ENCODE results near the gene DAZL.
A peak's percentile ranks its signal among the peaks of the same experiment; 100 is the strongest.

The DAZL gene

DNA sequence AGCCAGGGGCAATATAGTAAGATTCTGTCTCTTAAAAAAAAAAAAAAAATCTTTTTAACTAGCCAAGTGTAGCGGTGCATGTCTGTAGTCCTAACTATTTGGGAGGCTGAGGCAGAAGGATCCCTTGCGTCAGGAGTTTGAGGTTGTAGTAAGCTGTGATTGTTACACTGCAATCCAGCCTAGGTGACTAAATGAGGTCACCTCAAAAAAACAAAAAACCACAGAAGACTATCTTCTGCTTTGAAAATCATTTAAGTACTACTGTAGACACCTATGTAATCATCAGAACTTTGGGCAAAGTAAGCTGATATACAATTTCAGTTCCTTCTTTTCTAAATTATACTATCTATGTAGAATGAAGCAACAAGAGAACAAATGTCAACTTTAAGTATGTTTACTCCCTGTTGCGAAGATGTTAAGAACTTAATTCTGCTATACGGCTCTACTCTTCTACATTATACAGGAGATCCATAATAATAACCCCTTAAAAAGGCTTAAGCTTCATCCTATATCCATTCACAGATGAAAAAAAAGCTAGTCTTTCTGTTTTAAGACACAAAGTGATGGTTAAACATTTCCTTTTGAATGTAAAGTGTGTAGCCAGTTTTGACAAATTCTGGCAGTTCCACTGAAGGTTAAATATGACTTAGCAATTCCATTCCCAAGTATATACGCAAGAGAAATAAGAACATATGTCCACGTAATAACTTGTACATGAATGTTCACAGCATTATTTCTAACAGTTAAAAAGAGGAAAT is 15.2 kb downstream of the DAZL start:
- no peak for DNase-seq

- no peak for DNase-seq
Observed at GRCh38 chr3:16589120-16589519, 16.1 kb downstream of the DAZL start.

- no peak for DNase-seq
Observed at GRCh38 chr3:16587681-16588060, 17.6 kb downstream of the DAZL start.

DNA sequence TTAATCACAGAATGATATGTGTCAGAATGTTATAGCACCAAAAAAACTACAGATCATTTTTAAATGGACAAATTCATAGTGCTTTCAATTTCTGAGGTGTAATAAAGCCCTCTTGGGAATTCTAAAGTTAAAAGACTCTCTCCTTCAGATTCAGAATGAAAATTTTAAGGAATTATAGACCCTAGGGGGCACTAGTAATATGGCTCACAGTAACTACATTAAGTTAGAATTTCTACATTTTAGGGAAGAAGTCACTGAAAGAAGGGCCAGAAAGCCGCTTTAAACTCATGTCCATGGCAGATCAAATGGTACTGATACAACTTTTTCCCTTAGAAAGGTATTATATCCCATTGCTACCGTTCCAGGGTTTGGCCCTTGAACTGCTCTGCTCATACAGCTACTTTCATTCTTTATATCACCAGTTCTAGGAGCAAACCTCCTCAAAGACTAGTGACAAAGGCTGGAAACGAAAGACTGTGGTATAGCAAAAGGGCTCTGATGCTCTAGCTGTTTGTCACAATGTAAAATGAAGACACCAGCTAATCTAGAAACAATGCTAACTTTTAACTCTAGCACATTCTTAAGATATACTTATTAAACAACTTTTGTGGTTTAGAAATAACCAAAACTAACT is 18.1 kb downstream of the DAZL start:
- no peak for DNase-seq

- no peak for DNase-seq
Observed at GRCh38 chr3:16584880-16585279, 20.3 kb downstream of the DAZL start.

DNA sequence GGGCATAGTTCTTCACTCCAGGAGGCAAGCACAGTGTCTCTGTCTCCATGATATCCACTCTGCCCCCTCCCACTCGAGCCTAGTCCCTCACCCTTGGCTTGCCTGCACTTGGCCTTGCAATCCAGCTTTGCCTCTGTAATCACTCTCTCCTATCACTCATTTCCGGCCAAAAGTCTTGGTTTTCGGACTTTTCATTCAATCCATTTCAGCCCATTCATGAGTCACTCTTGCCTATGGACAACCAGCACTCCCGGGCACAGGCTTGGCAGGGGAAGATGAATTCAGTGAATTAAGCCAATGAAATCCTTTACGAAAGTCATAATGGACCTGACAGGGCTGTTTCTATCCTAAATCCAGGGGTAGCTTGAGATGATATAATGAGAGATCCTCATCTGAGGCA is 21.7 kb downstream of the DAZL start:
- no peak for DNase-seq

DNA sequence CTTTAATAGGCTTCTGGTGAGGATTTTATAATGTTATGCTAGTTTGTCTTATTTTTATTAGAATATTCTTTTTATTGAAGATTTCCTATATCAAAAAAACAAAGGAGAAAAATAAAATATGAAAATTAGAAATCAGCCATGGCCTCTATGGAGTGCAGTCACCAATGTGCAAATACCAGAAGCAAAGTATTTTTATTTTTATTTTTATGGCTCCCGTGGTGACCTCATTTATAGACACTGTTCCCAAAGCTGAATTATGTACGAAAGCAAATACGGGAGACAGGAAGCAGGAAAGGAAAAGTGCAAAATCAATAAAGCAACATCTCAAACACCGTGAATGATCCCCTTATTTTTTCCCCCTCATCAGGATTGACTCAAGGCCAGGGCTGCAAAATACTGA is 35.1 kb downstream of the DAZL start:
- DNase-seq: no peak

GRCh38 chr3:16568532-16568931 is 36.7 kb downstream of the DAZL start:
- no peak for DNase-seq

DNA sequence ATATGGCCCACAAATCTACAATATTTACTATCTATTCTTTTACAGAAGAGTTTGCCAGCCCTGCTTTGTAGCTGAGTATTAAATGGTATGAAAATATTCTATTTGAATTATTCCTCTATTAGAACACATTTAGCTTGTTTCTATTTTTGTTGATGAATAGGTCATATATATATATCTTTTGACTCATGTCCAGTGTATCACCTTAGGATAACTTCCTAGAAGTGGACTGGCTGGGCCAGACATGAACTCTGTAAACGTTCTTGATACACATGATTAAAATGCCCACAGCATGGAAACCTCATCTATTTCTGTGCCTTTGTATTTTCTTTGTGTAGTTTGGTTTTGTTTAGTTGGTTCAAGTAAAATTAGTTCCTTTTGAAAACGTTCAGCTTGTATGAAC is 37.1 kb downstream of the DAZL start:
- no peak for DNase-seq

- no peak for DNase-seq
Observed at GRCh38 chr3:16559653-16560365, 45.4 kb downstream of the DAZL start.

GRCh38 chr3:16554126-16554525 is 51.1 kb downstream of the DAZL start:
- DNase-seq: no peak

DNA sequence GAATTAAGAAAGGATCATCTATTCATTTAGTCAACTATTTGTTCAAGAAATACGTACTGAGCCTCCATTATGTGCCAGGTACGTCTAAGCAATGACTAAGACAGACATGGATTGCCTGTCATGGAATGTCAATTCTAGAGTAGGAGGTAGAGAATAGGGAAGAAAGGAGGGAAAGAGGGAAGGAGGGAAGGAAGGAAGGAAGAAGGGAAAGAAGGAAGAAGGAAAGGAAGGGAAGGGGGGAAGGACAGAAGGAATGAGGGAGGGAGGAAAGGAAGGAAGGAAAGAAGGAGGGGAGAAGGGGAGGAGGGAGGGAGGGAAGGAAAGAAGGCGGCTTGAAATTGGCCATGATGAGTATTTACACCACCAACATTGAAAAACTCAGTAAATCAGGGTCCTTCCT is 52.5 kb downstream of the DAZL start:
- DNase-seq: no peak

GRCh38 chr3:16551342-16551976 is 53.8 kb downstream of the DAZL start:
- no peak for DNase-seq

DNA sequence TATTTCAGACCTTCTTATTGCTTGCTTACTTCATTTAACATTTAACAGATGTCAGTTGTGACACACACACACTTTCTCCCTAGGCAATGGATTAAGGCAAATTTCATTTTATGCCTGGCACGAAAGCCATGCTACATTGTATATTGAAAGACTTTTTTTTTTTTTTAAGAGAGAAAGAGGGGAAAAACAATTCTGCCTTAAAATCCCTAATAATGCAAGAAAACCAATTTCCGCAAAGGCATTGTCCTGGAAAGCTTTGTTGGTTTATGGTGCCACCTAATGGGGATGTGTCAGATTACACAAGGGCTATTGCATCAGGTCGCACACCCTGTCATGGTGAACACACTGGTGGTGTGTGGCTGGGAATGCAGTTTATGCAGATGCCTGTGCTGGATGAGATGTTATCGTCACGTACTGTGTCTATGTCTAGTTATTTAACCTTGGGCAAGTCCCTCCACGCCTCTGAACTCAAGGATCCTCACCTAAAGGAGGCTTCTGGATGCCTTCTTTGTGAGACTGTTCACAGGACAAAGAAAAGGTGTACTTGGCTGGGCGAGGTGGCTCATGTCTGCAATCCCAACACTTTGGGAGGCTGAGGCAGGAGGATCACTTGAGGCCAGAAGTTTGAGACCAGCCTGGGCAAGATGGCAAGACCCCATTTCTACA is 54.4 kb downstream of the DAZL start:
- peak; percentile 72 for DNase-seq

GRCh38 chr3:16550305-16550675 is 54.9 kb downstream of the DAZL start:
- DNase-seq: no peak

DNA sequence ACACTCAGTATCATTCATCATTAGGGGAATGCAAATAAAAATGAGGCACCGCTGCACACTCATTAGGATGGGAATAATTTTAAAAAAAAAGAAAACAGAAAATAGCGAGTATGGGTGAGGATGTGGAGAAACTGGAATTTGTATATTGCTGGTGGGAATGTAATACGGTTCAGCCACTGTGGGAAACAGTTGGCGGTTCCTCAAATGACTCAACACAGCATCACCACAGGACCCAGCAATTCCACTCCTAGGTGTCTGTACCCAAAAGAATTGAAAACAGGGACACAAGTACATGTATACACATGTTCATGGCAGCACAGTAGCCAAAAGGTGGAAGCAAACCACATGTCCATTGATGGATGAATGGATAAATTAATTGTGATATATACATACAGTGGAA is 56.5 kb downstream of the DAZL start:
- DNase-seq: no peak

- DNase-seq: no peak
Observed at GRCh38 chr3:16547561-16548357, 57.5 kb downstream of the DAZL start.

GRCh38 chr3:16546186-16547010 is 58.8 kb downstream of the DAZL start:
- DNase-seq: no peak

DNA sequence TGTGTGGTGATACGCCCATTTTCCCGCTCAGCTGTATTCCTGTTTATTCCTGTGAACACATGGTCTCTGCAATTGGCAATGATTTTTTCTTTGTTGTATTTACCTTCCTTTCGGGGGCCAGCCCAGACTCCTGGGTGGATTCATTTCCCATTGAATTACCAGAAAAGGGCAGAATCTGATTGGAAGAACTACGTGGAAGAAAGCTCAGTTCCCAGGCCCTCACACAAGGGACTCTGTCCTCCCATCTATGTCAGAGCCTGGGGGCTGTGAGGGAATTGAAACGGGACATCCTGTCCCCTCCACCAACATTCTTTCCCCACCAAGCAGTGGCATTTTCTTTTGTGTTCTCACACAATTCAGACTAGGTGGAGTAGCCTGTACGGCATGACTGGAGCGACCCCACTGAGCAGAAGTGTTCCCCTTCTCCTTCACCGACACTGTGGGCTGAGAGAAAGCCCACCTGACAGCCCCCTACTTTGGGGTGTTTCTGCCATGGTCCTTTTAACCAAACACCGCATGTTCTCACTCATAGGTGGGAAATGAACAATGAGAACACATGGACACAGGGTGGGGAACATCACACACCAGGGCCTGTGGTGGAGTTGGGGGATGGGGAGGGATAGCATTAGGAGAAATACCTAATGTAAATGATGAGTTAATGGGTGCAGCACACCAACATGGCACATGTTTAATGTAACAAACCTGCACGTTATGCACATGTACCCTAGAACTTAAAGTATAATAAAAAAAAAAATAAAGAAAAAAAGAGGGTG is 59.6 kb downstream of the DAZL start:
- DNase-seq: no peak

- DNase-seq: no peak
Observed at GRCh38 chr3:16543242-16543864, 61.9 kb downstream of the DAZL start.

All from left hindlimb (tissue), 1 donor.